PC-9 (cell line): ENCODE measurements around the gene MICAL3. TPM values are rescaled to one million over a fixed set of nuclear protein-coding genes. Genes with fewer than 3 reads are reported as not detected.
"Not testable (repeated sequence)": the region's sequence is repeated elsewhere in the genome, so short reads cannot be mapped to it uniquely, and the experiment has no call there.

Source experiments
- BruUV-seq: library from RNA; stranded (reverse); fragments of 400-500 nt; replicated peaks from 2 replicates; lab custom pipeline; 2021; lab: Mats Ljungman, UMichigan
- CTCF ChIA-PET: fragments of 300-600 bp; sonication (Branson Sonifier 250); formaldehyde crosslinking; loops from one replicate; lab custom pipeline; 2022; ENCODE audit warnings: antibody characterized with exemption; lab: Charles Lee
- POLR2A ChIA-PET: fragments of 300-600 bp; sonication (Branson Sonifier 250); formaldehyde crosslinking; loops from one replicate; lab custom pipeline; 2022; ENCODE audit warnings: antibody characterized with exemption; ENCODE audit not compliant: unreplicated experiment; lab: Charles Lee
- DNase-seq, 2 experiments: peaks; one replicate each; pipeline versions ENCODE4 v3.0.0 to v3.0.0-alpha.2; 2015 to 2022; ENCODE audit warnings: mixed read lengths in 1 of 2
- H2AFZ ChIP-seq: fragments of 200-600 bp; sonication (generic); 2 replicates; pipeline ENCODE4 v1.8.1; 2017; ENCODE audit warnings: antibody characterized with exemption
- H3F3A ChIP-seq: fragments of 200-600 bp; sonication (generic); 2 replicates; pipeline ENCODE4 v1.8.1; 2017; ENCODE audit warnings: antibody characterized with exemption, mild to moderate bottlenecking, low read depth; ENCODE audit not compliant: insufficient read depth
- H3K27ac ChIP-seq: fragments of 200-600 bp; sonication (generic); 2 replicates; pipeline ENCODE4 v1.6.1; 2016; ENCODE audit warnings: mixed run types
- H3K27me3 ChIP-seq: fragments of 200-600 bp; sonication (generic); 2 replicates; pipeline ENCODE4 v1.6.1; 2016; ENCODE audit warnings: low read depth, mixed run types; ENCODE audit not compliant: insufficient read depth
- H3K36me3 ChIP-seq: fragments of 200-600 bp; sonication (generic); 2 replicates; pipeline ENCODE4 v1.6.1; 2016; ENCODE audit warnings: low read depth, mixed run types
- H3K4me1 ChIP-seq: fragments of 200-600 bp; sonication (generic); replicated peaks from 2 replicates; pipeline ENCODE4 v1.6.1; 2016; ENCODE audit warnings: mixed run types; ENCODE audit not compliant: insufficient read depth
- H3K4me2 ChIP-seq: fragments of 200-600 bp; sonication (generic); 2 replicates; pipeline ENCODE4 v1.6.1; 2017; ENCODE audit warnings: mixed run types
- H3K4me3 ChIP-seq: fragments of 200-600 bp; sonication (generic); 2 replicates; pipeline ENCODE4 v1.6.1; 2016; ENCODE audit warnings: mixed run types
- H3K79me2 ChIP-seq: fragments of 200-600 bp; sonication (generic); 2 replicates; pipeline ENCODE4 v1.6.1; 2017; ENCODE audit warnings: low read depth, mixed run types
- H3K9me2 ChIP-seq: fragments of 200-600 bp; sonication (generic); 2 replicates; pipeline ENCODE4 v1.8.1; 2017; ENCODE audit warnings: mild to moderate bottlenecking; ENCODE audit not compliant: insufficient read depth
- H3K9me3 ChIP-seq: fragments of 200-600 bp; sonication (generic); 2 replicates; pipeline ENCODE4 v1.8.1; 2016; ENCODE audit warnings: low read depth; ENCODE audit not compliant: insufficient read depth
- H4K20me1 ChIP-seq: fragments of 200-600 bp; sonication (generic); 2 replicates; pipeline ENCODE4 v1.8.1; 2017; ENCODE audit not compliant: insufficient read depth
- EZH2 ChIP-seq: fragments of 200-600 bp; sonication (generic); IDR thresholded peaks from 2 replicates; pipeline ENCODE4 v1.8.0; 2017; ENCODE audit warnings: antibody characterized with exemption, low read depth
- intact Hi-C: fragments of 100-400 bp; cut with micrococcal nuclease; formaldehyde crosslinking; loops from one replicate; pipeline ENCODE4 v1.10.0; 2022; ENCODE audit not compliant: unreplicated experiment
- total RNA-seq: library from RNA; stranded (reverse); gene quantifications from 2 replicates; pipeline ENCODE4 v1.2.3, GENCODE V29; 2021
- TF ChIP-seq, protein P1 (sequence below): fragments of 200-600 bp; sonication (generic); conservative IDR thresholded peaks from 2 replicates; pipeline ENCODE4 v1.6.1; 2017; ENCODE audit warnings: mixed run types, antibody characterized with exemption, mild to moderate bottlenecking, moderate library complexity

The MICAL3 gene
- total RNA-seq, 1 experiment from 2014 or later: 27.4 TPM

DNA sequence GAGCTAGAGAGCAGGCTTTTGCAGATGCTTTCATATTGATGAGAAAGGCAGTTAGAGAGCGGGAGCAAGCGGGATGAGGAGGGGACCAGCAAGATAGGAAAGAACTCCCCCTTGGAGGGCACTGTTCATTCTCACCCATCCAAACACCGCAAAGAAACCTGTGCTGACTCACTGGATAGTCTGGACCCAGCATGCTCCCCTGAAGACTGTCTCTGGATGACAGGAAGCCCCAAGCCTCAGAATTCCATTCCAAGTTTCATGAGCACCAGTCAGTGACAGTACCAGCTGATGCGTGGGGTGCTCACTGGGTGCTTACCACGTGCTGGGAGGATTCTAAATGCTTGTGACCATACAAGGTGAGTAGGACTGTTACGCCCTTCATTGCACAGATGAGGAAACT, 34.2 kb downstream of the MICAL3 start:
- Histone ChIP-seq H3K27me3 (no peaks in the 10 kb centered on the region), H3K9me2 (no peaks in the 10 kb centered on the region), H2AFZ (no peak overlapping the region), H3F3A (no peaks in the 10 kb centered on the region), H3K9me3 (no peaks in the 10 kb centered on the region), H3K4me3 (no peak overlapping the region), H3K4me1 (no peaks in the 10 kb centered on the region; the same call in 1 of the 2 replicates), H3K27ac (no peak overlapping the region), H3K79me2 (peaks cover 54% of the 10 kb centered on the region; the same call in 1 of the 2 replicates), H3K36me3 (no peaks in the 10 kb centered on the region), H3K4me2 (no peak overlapping the region), H4K20me1 (no peaks in the 10 kb centered on the region)
- no peak for TF ChIP-seq EZH2
- TF ChIP-seq, protein P1, sequence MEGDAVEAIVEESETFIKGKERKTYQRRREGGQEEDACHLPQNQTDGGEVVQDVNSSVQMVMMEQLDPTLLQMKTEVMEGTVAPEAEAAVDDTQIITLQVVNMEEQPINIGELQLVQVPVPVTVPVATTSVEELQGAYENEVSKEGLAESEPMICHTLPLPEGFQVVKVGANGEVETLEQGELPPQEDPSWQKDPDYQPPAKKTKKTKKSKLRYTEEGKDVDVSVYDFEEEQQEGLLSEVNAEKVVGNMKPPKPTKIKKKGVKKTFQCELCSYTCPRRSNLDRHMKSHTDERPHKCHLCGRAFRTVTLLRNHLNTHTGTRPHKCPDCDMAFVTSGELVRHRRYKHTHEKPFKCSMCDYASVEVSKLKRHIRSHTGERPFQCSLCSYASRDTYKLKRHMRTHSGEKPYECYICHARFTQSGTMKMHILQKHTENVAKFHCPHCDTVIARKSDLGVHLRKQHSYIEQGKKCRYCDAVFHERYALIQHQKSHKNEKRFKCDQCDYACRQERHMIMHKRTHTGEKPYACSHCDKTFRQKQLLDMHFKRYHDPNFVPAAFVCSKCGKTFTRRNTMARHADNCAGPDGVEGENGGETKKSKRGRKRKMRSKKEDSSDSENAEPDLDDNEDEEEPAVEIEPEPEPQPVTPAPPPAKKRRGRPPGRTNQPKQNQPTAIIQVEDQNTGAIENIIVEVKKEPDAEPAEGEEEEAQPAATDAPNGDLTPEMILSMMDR: no peak
- BruUV-seq: no TSS peak
- CTCF ChIA-PET: no interaction called here
- POLR2A ChIA-PET: no interaction called here
- DNase-seq: no peak
- intact Hi-C loops: no loop called here

DNA sequence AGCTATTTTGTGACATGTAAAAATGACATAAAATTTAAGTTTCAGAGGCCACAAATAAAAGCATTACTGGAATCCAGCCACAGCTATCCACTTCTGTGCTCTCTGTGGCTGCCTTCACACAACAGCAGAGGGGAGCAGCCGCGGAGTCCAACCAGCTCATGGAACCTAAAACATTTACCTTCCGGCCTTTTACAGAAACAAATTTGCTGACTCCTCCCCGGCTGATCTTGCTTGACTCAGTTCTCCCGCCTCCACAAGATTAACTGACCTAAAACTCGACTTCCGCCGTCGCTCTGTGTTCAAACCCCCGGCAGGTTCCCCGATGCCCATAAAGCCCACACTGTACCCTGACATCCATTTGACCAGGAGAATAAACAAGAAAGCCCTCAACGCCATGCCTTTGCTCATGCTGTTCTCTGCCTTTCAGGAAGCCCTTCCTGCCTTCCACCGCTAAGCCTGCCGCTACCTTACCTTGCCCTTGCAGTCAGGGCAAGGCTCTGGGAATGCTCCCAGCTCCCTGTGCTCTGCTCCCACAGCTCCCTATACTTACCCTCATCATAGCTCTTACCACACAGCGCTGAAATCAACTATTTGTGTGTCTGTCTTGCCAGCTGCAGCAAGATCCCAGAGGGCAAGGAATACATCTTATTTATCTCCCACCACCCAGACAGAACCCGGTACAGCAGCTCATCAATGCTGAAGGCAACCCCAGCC, 35.4 kb downstream of the MICAL3 start:
- intact Hi-C loops: loop anchor here (5.0 kb wide), 1 partner anchor 88 kb away; the partner anchor contains the start of gene PEX26
- Histone ChIP-seq H3K36me3 (no peaks in the 10 kb centered on the region), H3K27ac (no peak overlapping the region), H3K4me1 (no peaks in the 10 kb centered on the region; the same call in 1 of the 2 replicates), H3F3A (no peaks in the 10 kb centered on the region), H3K9me3 (no peaks in the 10 kb centered on the region), H2AFZ (no peak overlapping the region), H3K4me3 (no peak overlapping the region), H3K79me2 (peaks cover 44% of the 10 kb centered on the region), H3K27me3 (no peaks in the 10 kb centered on the region), H3K4me2 (no peak overlapping the region), H3K9me2 (no peaks in the 10 kb centered on the region), H4K20me1 (no peaks in the 10 kb centered on the region)
- ChIA-PET CTCF (no interaction called here), POLR2A (no interaction called here)
- no peak for DNase-seq
- no TSS peak for BruUV-seq
- no peak for TF ChIP-seq EZH2
- TF ChIP-seq, protein P1: no peak

DNA sequence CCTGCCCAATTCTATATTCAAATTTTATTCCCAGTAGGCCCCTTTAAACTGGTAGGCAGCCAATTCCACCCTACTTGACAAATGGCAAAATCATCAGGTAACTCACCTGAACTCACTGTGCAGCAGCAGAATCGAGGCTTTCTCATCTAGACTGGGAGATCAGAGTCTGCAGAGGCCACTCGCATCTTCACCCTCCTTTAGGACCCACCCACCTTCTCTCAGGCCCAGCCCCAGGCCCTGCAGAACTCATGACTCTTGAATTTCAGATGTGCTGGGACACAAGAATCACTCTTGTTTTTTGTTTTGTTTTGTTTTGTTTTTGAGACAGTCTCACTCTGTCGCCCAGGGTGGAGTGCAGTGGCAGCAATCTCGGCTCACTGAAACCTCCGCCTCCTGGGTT, 38.8 kb downstream of the MICAL3 start:
- TF ChIP-seq EZH2: no peak
- TF ChIP-seq, protein P1: no peak
- H4K20me1 ChIP-seq: no peaks in the 10 kb centered on the region

DNA sequence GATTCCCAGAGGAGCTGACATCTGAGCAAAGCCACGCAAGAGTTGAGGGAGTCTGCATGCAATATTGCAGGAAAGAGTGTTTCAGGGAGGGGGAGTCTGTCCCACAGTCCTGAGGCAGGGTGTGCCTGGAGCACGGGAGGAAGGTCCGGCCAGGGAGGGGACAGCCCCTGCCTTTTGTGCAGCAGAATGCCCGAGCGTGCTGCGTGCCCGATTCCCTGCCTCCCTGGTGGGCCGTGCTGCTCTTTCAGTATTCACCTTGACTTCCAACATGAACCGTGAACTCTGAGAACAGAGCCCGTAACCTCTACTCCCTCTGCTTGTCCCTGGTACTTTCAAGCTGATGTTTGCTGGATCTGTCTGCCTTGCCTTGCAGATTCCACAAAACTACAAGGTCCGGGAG, 39.3 kb downstream of the MICAL3 start:
- intact Hi-C loops: loop anchor here (5.0 kb wide), 1 partner anchor 92 kb away; the partner anchor contains the start of gene PEX26
- not testable (repeated sequence) for H3K4me1 ChIP-seq, H3K9me2 ChIP-seq

More for the DNA sequence above, 38.8 kb downstream of the MICAL3 start:
- Histone ChIP-seq H2AFZ (no peak overlapping the region), H3K9me3 (no peaks in the 10 kb centered on the region), H3K36me3 (no peaks in the 10 kb centered on the region), H3K27me3 (no peaks in the 10 kb centered on the region), H3K4me2 (no peak overlapping the region), H3K4me3 (no peak overlapping the region), H3K27ac (no peak overlapping the region), H3K79me2 (peaks cover 39% of the 10 kb centered on the region), H3F3A (no peaks in the 10 kb centered on the region), H3K9me2 (no peaks in the 10 kb centered on the region), H3K4me1 (no peaks in the 10 kb centered on the region; the same call in 1 of the 2 replicates)
- intact Hi-C loops: loop anchor here (5.0 kb wide), 1 partner anchor 92 kb away; the partner anchor contains the start of gene PEX26
- CTCF ChIA-PET: no interaction called here
- no TSS peak for BruUV-seq
- POLR2A ChIA-PET: no interaction called here
- DNase-seq: no peak

More for the DNA sequence above, 39.3 kb downstream of the MICAL3 start:
- H3F3A ChIP-seq, H3K4me2 ChIP-seq, H3K27ac ChIP-seq, H3K4me3 ChIP-seq, BruUV-seq, DNase-seq, CTCF ChIA-PET, H3K36me3 ChIP-seq, H4K20me1 ChIP-seq, H3K27me3 ChIP-seq, H2AFZ ChIP-seq, H3K9me3 ChIP-seq, POLR2A ChIA-PET: not testable (repeated sequence)
- peaks cover 35% of the 10 kb centered on the region for H3K79me2 ChIP-seq
